ENCODE results near the gene HELZ.

DNA sequence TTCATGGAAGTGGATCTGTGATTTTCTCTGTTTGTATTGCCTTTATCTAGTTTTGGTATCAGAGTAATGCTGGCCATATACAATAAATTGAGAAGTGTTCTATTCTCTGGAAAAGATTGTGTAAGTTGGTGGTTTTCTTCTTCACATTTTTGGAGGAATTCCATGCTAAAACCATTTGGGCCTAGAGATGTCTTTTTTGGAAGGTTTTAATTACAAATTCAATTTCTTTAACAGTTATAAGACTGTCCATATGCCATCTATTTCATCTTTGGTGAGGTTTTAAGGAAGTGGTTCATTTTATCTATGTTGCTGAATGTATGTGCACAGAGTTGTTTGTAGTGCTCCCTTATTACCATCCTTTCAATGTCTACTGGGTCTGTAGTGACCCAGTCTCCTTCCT lies 154.7 kb downstream of the HELZ start:
- TF ChIP-seq, protein P1, sequence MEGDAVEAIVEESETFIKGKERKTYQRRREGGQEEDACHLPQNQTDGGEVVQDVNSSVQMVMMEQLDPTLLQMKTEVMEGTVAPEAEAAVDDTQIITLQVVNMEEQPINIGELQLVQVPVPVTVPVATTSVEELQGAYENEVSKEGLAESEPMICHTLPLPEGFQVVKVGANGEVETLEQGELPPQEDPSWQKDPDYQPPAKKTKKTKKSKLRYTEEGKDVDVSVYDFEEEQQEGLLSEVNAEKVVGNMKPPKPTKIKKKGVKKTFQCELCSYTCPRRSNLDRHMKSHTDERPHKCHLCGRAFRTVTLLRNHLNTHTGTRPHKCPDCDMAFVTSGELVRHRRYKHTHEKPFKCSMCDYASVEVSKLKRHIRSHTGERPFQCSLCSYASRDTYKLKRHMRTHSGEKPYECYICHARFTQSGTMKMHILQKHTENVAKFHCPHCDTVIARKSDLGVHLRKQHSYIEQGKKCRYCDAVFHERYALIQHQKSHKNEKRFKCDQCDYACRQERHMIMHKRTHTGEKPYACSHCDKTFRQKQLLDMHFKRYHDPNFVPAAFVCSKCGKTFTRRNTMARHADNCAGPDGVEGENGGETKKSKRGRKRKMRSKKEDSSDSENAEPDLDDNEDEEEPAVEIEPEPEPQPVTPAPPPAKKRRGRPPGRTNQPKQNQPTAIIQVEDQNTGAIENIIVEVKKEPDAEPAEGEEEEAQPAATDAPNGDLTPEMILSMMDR (IDR thresholded peaks at IDR 0.05 in 4 of 5, conservative IDR thresholded peaks at IDR 0.05 in 1 of 5): no peak
- no peak for TF ChIP-seq POLR2A (IDR thresholded peaks at IDR 0.05)

All from gastrocnemius medialis (tissue), 4 donors.